CD4-positive, CD25-positive, alpha-beta regulatory T cell (primary cell): ENCODE measurements around the gene SOSTDC1. TPM values are rescaled to one million over a fixed set of nuclear protein-coding genes. Genes with fewer than 3 reads are reported as not detected.

Experiments
- ATAC-seq, 2 donors: fragments of 150-1000 bp; cut with Tn5 transposase; one replicate each; pipeline ENCODE4 v1.10.0; 2021; ENCODE audit warnings: low read depth in 2 of 2, moderate number of reproducible peaks in 2 of 2, moderate library complexity in 1 of 2
- DNase-seq, 3 donors: peaks; one replicate each; pipeline versions ENCODE4 v3.0.0 to v3.0.0-alpha.2; 2012 to 2022; ENCODE audit warnings: mixed read lengths in 1 of 3
- H3K27ac ChIP-seq: one replicate; pipeline ENCODE4 v1.7.0; 2013; ENCODE audit warnings: mild to moderate bottlenecking, low read length; ENCODE audit not compliant: insufficient read depth, poor library complexity, severe bottlenecking
- H3K27me3 ChIP-seq: one replicate; pipeline ENCODE4 v1.7.0; 2013; ENCODE audit warnings: low read length; ENCODE audit not compliant: control insufficient read depth, insufficient read depth
- H3K36me3 ChIP-seq: one replicate; pipeline ENCODE4 v1.7.0; 2013; ENCODE audit warnings: mild to moderate bottlenecking, low read length, moderate library complexity; ENCODE audit not compliant: control insufficient read depth, insufficient read depth
- H3K4me1 ChIP-seq: 2 replicates; pipeline ENCODE4 v1.7.0; 2013; ENCODE audit warnings: mild to moderate bottlenecking, low read length; ENCODE audit not compliant: insufficient read depth, control insufficient read depth, poor library complexity, severe bottlenecking
- H3K4me3 ChIP-seq: one replicate; pipeline ENCODE4 v1.7.0; 2013; ENCODE audit warnings: low read depth, mild to moderate bottlenecking, low read length, moderate library complexity
- H3K9me3 ChIP-seq, 2 experiments: 1 replicate in 1 of 2; 2 replicates in 1 of 2; pipeline ENCODE4 v1.7.0; 2013; ENCODE audit warnings: low read length in 2 of 2, mild to moderate bottlenecking in 1 of 2, moderate library complexity in 1 of 2; ENCODE audit not compliant: control insufficient read depth in 2 of 2
- H3K27ac Mint-ChIP-seq, 3 donors: one replicate each; pipeline ENCODE4 v1.8.0; 2020 to 2022; ENCODE audit warnings: mild to moderate bottlenecking in 3 of 3, mixed read lengths in 3 of 3, moderate library complexity in 2 of 3
- H3K27me3 Mint-ChIP-seq: one replicate; pipeline ENCODE4 v1.8.0; 2022; ENCODE audit warnings: mild to moderate bottlenecking, mixed read lengths
- H3K36me3 Mint-ChIP-seq: one replicate; pipeline ENCODE4 v1.8.0; 2020; ENCODE audit warnings: mixed read lengths
- H3K4me1 Mint-ChIP-seq, 4 donors: one replicate each; pipeline ENCODE4 v1.8.0; 2020 to 2022; ENCODE audit warnings: mixed read lengths in 4 of 4, mild to moderate bottlenecking in 1 of 4
- H3K4me3 Mint-ChIP-seq, 4 donors: one replicate each; pipeline ENCODE4 v1.8.0; 2020 to 2022; ENCODE audit warnings: mild to moderate bottlenecking in 4 of 4, mixed read lengths in 4 of 4, moderate library complexity in 3 of 4
- H3K9me3 Mint-ChIP-seq, 7 donors: one replicate each; pipeline ENCODE4 v1.8.0; 2020 to 2022; ENCODE audit warnings: mixed read lengths in 7 of 7, mild to moderate bottlenecking in 3 of 7, moderate library complexity in 2 of 7
- polyA plus RNA-seq, 4 donors: library from polyadenylated mRNA; unstranded; fragments of 300-500 nt; fragmentation: Illumina TruSeq; gene quantifications; one replicate each; pipeline ENCODE4 v1.2.3, GENCODE V29; 2021
- total RNA-seq: library from RNA; stranded (reverse); gene quantifications from one replicate; pipeline ENCODE4 v1.2.3, GENCODE V29; 2022

Gene SOSTDC1
- total and polyA plus RNA-seq, 5 donors from 2014 or later = not detected

- no peaks in the 10 kb centered on the region for H3K4me1 ChIP-seq
- no peak for ATAC-seq
- Mint-ChIP-seq H3K27ac (no peak overlapping the region), H3K36me3 (no peaks in the 10 kb centered on the region), H3K4me3 (no peak overlapping the region), H3K27me3 (no peaks in the 10 kb centered on the region), H3K9me3 (peaks cover 0 to 2% (median 0%) of the 10 kb centered on the region in 7 donors), H3K4me1 (no peaks in the 10 kb centered on the region)
- DNase-seq = no peak
- no peak overlapping the region for H3K4me3 ChIP-seq
- no peaks in the 10 kb centered on the region for H3K9me3 ChIP-seq
- H3K27me3 ChIP-seq = no peaks in the 10 kb centered on the region
- no peak overlapping the region for H3K27ac ChIP-seq
- H3K36me3 ChIP-seq = no peaks in the 10 kb centered on the region
Measured at GRCh38 chr7:16502303-16502702, 36.8 kb upstream of the SOSTDC1 start.

GRCh38 chr7:16498122-16498521 lies 32.6 kb upstream of the SOSTDC1 start:
- Histone ChIP-seq H3K9me3 (no peaks in the 10 kb centered on the region), H3K4me3 (no peak overlapping the region), H3K4me1 (no peaks in the 10 kb centered on the region), H3K27ac (no peak overlapping the region), H3K36me3 (no peaks in the 10 kb centered on the region), H3K27me3 (no peaks in the 10 kb centered on the region)
- Mint-ChIP-seq H3K9me3 (no peaks in the 10 kb centered on the region), H3K4me1 (no peaks in the 10 kb centered on the region), H3K36me3 (no peaks in the 10 kb centered on the region), H3K27me3 (no peaks in the 10 kb centered on the region), H3K27ac (no peak overlapping the region), H3K4me3 (no peak overlapping the region)
- DNase-seq (no peak), ATAC-seq (no peak)

- Mint-ChIP-seq H3K36me3 (no peaks in the 10 kb centered on the region), H3K9me3 (no peaks in the 10 kb centered on the region), H3K4me3 (no peak overlapping the region), H3K27ac (no peak overlapping the region), H3K27me3 (no peaks in the 10 kb centered on the region), H3K4me1 (no peaks in the 10 kb centered on the region)
- ATAC-seq (no peak), DNase-seq (no peak)
- Histone ChIP-seq H3K36me3 (no peaks in the 10 kb centered on the region), H3K27me3 (no peaks in the 10 kb centered on the region), H3K9me3 (no peaks in the 10 kb centered on the region), H3K27ac (no peak overlapping the region), H3K4me3 (no peak overlapping the region), H3K4me1 (no peaks in the 10 kb centered on the region)
Measured at GRCh38 chr7:16494955-16495719, 29.6 kb upstream of the SOSTDC1 start.

GRCh38 chr7:16494551-16494950 lies 29.0 kb upstream of the SOSTDC1 start:
- ATAC-seq (no peak), DNase-seq (no peak)
- H3K9me3 ChIP-seq = no peaks in the 10 kb centered on the region
- H3K36me3 ChIP-seq = no peaks in the 10 kb centered on the region
- H3K4me1 ChIP-seq = no peaks in the 10 kb centered on the region
- no peak overlapping the region for H3K4me3 Mint-ChIP-seq
- H3K27ac ChIP-seq = no peak overlapping the region
- no peaks in the 10 kb centered on the region for H3K36me3 Mint-ChIP-seq
- no peaks in the 10 kb centered on the region for H3K27me3 ChIP-seq
- H3K9me3 Mint-ChIP-seq = no peaks in the 10 kb centered on the region
- no peak overlapping the region for H3K27ac Mint-ChIP-seq
- no peak overlapping the region for H3K4me3 ChIP-seq
- H3K4me1 Mint-ChIP-seq = no peaks in the 10 kb centered on the region
- no peaks in the 10 kb centered on the region for H3K27me3 Mint-ChIP-seq

- ATAC-seq (no peak), DNase-seq (no peak)
- Histone ChIP-seq H3K4me3 (no peak overlapping the region), H3K27ac (no peak overlapping the region), H3K36me3 (no peaks in the 10 kb centered on the region), H3K27me3 (no peaks in the 10 kb centered on the region), H3K9me3 (no peaks in the 10 kb centered on the region), H3K4me1 (no peaks in the 10 kb centered on the region)
- Mint-ChIP-seq H3K4me3 (no peak overlapping the region), H3K4me1 (no peaks in the 10 kb centered on the region), H3K36me3 (no peaks in the 10 kb centered on the region), H3K27me3 (no peaks in the 10 kb centered on the region), H3K9me3 (no peaks in the 10 kb centered on the region), H3K27ac (no peak overlapping the region)
Measured at GRCh38 chr7:16493266-16493665, 27.7 kb upstream of the SOSTDC1 start.

- H3K9me3 ChIP-seq = no peaks in the 10 kb centered on the region
- H3K4me3 ChIP-seq = no peak overlapping the region
- Mint-ChIP-seq H3K9me3 (no peaks in the 10 kb centered on the region), H3K4me3 (no peak overlapping the region), H3K27ac (no peak overlapping the region), H3K36me3 (no peaks in the 10 kb centered on the region), H3K27me3 (no peaks in the 10 kb centered on the region), H3K4me1 (no peaks in the 10 kb centered on the region)
- H3K27me3 ChIP-seq = no peaks in the 10 kb centered on the region
- DNase-seq (peak in 1 of 3 donors; percentile 42), ATAC-seq (no peak)
- H3K36me3 ChIP-seq = no peaks in the 10 kb centered on the region
- H3K27ac ChIP-seq = no peak overlapping the region
- no peaks in the 10 kb centered on the region for H3K4me1 ChIP-seq
Measured at GRCh38 chr7:16492513-16493062, 27.1 kb upstream of the SOSTDC1 start.

- no peak for DNase-seq
- no peaks in the 10 kb centered on the region for H3K27me3 ChIP-seq
- Mint-ChIP-seq H3K9me3 (peaks cover 0 to 2% (median 0%) of the 10 kb centered on the region in 7 donors), H3K27me3 (no peaks in the 10 kb centered on the region), H3K36me3 (no peaks in the 10 kb centered on the region), H3K4me1 (no peaks in the 10 kb centered on the region), H3K27ac (no peak overlapping the region), H3K4me3 (no peak overlapping the region)
- no peaks in the 10 kb centered on the region for H3K36me3 ChIP-seq
- ATAC-seq = no peak
- no peak overlapping the region for H3K27ac ChIP-seq
- no peaks in the 10 kb centered on the region for H3K9me3 ChIP-seq
- H3K4me1 ChIP-seq = no peaks in the 10 kb centered on the region
- H3K4me3 ChIP-seq = no peak overlapping the region
Measured at GRCh38 chr7:16491148-16491547, 25.6 kb upstream of the SOSTDC1 start.
